ENCODE results near the gene ZNF70.

- TF ChIP-seq CTCF (IDR thresholded peaks at IDR 0.05; ENCODE audit: low read length): no peak
- no peak for TF ChIP-seq EZH2phosphoT487 (IDR thresholded peaks at IDR 0.05; ENCODE audit: low read length)
- TF ChIP-seq EZH2 (optimal IDR thresholded peaks at IDR 0.05; ENCODE audit: low read depth, low read length): no peak
Measured at GRCh38 chr22:23752090-23752691, 1.3 kb upstream of the ZNF70 start.
